Stimulated activated CD4-positive, alpha-beta T cell treated with anti-CD3 and anti-CD28 coated beads, TNF-alpha, amount 100 ng/mL, for 48 hours (primary cell): Measurements from ENCODE around the gene CLIP4.
"Not testable (repeated sequence)": the region's sequence is repeated elsewhere in the genome, so short reads cannot be mapped to it uniquely, and the experiment has no call there.

ENCODE experiments used
- DNase-seq, 3 donors: peaks; one replicate each; pipeline ENCODE4 v3.0.0-alpha.2; 2020; ENCODE audit warnings: low read depth in 3 of 3

Gene CLIP4

GRCh38 chr2:29097569-29097968, 17.6 kb upstream of the CLIP4 start:
- DNase-seq = no peak

- DNase-seq = no peak
These were observed 14.7 kb upstream of the CLIP4 start for GRCh38 chr2:29100564-29100963.

GRCh38 chr2:29104688-29105087, 10.5 kb upstream of the CLIP4 start:
- DNase-seq = no peak

GRCh38 chr2:29105375-29105774, 9.8 kb upstream of the CLIP4 start:
- DNase-seq = no peak

- DNase-seq = no peak
These were observed 9.0 kb upstream of the CLIP4 start for GRCh38 chr2:29106256-29106655.

GRCh38 chr2:29106980-29107388, 8.2 kb upstream of the CLIP4 start:
- no peak for DNase-seq

GRCh38 chr2:29107547-29107946, 7.7 kb upstream of the CLIP4 start:
- DNase-seq = not testable (repeated sequence)

GRCh38 chr2:29108225-29108624, 7.0 kb upstream of the CLIP4 start:
- no peak for DNase-seq

GRCh38 chr2:29109246-29109645, 6.0 kb upstream of the CLIP4 start:
- no peak for DNase-seq

GRCh38 chr2:29110916-29111535, 4.2 kb upstream of the CLIP4 start:
- no peak for DNase-seq

- no peak for DNase-seq
These were observed 2.8 kb upstream of the CLIP4 start for GRCh38 chr2:29112379-29112778.

- DNase-seq = no peak
These were observed 2.1 kb upstream of the CLIP4 start for GRCh38 chr2:29113027-29113686.

GRCh38 chr2:29113891-29114321, 1.3 kb upstream of the CLIP4 start:
- no peak for DNase-seq

- no peak for DNase-seq
These were observed 649 bp upstream of the CLIP4 start for GRCh38 chr2:29114586-29114945.

GRCh38 chr2:29115797-29116781, 874 bp downstream of the CLIP4 start:
- DNase-seq = peak; percentile 26 to 60 (median 60)

GRCh38 chr2:29117636-29118303, 2.6 kb downstream of the CLIP4 start:
- no peak for DNase-seq

- DNase-seq = no peak
These were observed 4.0 kb downstream of the CLIP4 start for GRCh38 chr2:29119211-29119610.

GRCh38 chr2:29120846-29121245, 5.6 kb downstream of the CLIP4 start:
- DNase-seq = no peak

- DNase-seq = no peak
These were observed 8.6 kb downstream of the CLIP4 start for GRCh38 chr2:29123617-29124349.

- no peak for DNase-seq
These were observed 9.3 kb downstream of the CLIP4 start for GRCh38 chr2:29124504-29124903.

GRCh38 chr2:29129586-29130281, 14.5 kb downstream of the CLIP4 start:
- DNase-seq = no peak
